GM18511 (cell line): Measurements from ENCODE around the gene MOG.
A peak's percentile ranks its signal among the peaks of the same experiment; 100 is the strongest.

Experiments
- ATAC-seq: cut with Tn5 transposase; IDR thresholded peaks from one replicate; pipeline ENCODE4 v1.9.1; 2021; ENCODE audit warnings: mild to moderate bottlenecking, moderate library complexity; ENCODE audit not compliant: unreplicated experiment

The MOG gene

GRCh38 chr6:29656798-29657197, at the start of gene MOG:
Gene MOG (plus strand): TSS chr6:29657092. CDS start chr6:29657210, 118 bp downstream.
- no peak for ATAC-seq

GRCh38 chr6:29608131-29608530, 48.8 kb upstream of the MOG start:
- ATAC-seq: no peak

- no peak for ATAC-seq
Measured at GRCh38 chr6:29610540-29610939, 46.4 kb upstream of the MOG start.

GRCh38 chr6:29611426-29611825, 45.5 kb upstream of the MOG start:
- no peak for ATAC-seq

GRCh38 chr6:29617782-29618554, 38.9 kb upstream of the MOG start:
- no peak for ATAC-seq

GRCh38 chr6:29619578-29620160, 37.2 kb upstream of the MOG start:
- no peak for ATAC-seq

- ATAC-seq: no peak
Measured at GRCh38 chr6:29620630-29621029, 36.3 kb upstream of the MOG start.

GRCh38 chr6:29624520-29624961, 32.4 kb upstream of the MOG start:
- ATAC-seq: no peak

GRCh38 chr6:29625337-29625930, 31.5 kb upstream of the MOG start:
- no peak for ATAC-seq

- ATAC-seq: no peak
Measured at GRCh38 chr6:29626948-29627754, 29.7 kb upstream of the MOG start.

GRCh38 chr6:29627755-29628418, 29.0 kb upstream of the MOG start:
- ATAC-seq: no peak

GRCh38 chr6:29628419-29629281, 28.2 kb upstream of the MOG start:
- peak; percentile 39 for ATAC-seq

- ATAC-seq: no peak
Measured at GRCh38 chr6:29629571-29629970, 27.3 kb upstream of the MOG start.

GRCh38 chr6:29630315-29630714, 26.6 kb upstream of the MOG start:
- no peak for ATAC-seq

GRCh38 chr6:29631209-29631810, 25.6 kb upstream of the MOG start:
- no peak for ATAC-seq

GRCh38 chr6:29631860-29632731, 24.8 kb upstream of the MOG start:
- peak; percentile 29 for ATAC-seq

- peak; percentile 79 for ATAC-seq
Measured at GRCh38 chr6:29632789-29633533, 23.9 kb upstream of the MOG start, which contains the start of gene GABBR1. Gene GABBR1 (minus strand): TSS chr6:29633183. CDS start chr6:29632385, 798 bp downstream.

GRCh38 chr6:29633534-29633905, 23.4 kb upstream of the MOG start:
- no peak for ATAC-seq
